Body of pancreas (tissue), 4 donors: ENCODE data around the gene PSMA2. TPM values are rescaled to one million over a fixed set of nuclear protein-coding genes. Genes with fewer than 3 reads are reported as not detected.

Source experiments
- ATAC-seq: fragments of 150-250 bp; one replicate; pipeline ENCODE4 v1.9.1; 2016
- DNase-seq, 4 donors: peaks; one replicate each; pipeline ENCODE4 v3.0.0-alpha.2; 2019
- H3K27ac ChIP-seq, 4 donors: fragments of 200-600 bp; sonication (generic); 1 replicate in 3 of 4; 2 replicates in 1 of 4; pipeline versions ENCODE4 v1.5.1 to v1.6.1; 2016 to 2019; ENCODE audit warnings: mild to moderate bottlenecking in 1 of 4, mixed read lengths in 1 of 4, moderate library complexity in 1 of 4
- H3K27me3 ChIP-seq, 2 donors: fragments of 200-600 bp; sonication (generic); one replicate each; pipeline ENCODE4 v1.6.0; 2016; ENCODE audit warnings: mild to moderate bottlenecking in 1 of 2
- H3K36me3 ChIP-seq, 2 donors: fragments of 200-600 bp; sonication (generic); replicated peaks in 1 of 2; 2 replicates each; pipeline ENCODE4 v1.5.1; 2016; ENCODE audit warnings: low read depth in 2 of 2; ENCODE audit not compliant: insufficient read depth in 1 of 2
- H3K4me1 ChIP-seq: fragments of 200-600 bp; sonication (generic); one replicate; pipeline ENCODE4 v1.6.0; 2016
- H3K4me3 ChIP-seq, 2 donors: fragments of 200-600 bp; sonication (generic); 1 replicate in 1 of 2; 2 replicates in 1 of 2; pipeline ENCODE4 v1.5.1; 2016 to 2019
- H3K9me3 ChIP-seq, 3 donors: fragments of 200-600 bp; sonication (generic); 1 replicate in 2 of 3; 2 replicates in 1 of 3; pipeline ENCODE4 v1.5.1; 2016
- CTCF ChIP-seq, 7 experiments: fragments of 450-650 bp in 4 of 7; fragments of 200-600 bp in 3 of 7; sonication (generic) in 3 of 7; IDR thresholded peaks; one replicate each; pipeline ENCODE4 v1.5.1; 2016 to 2019; ENCODE audit warnings: antibody characterized with exemption in 7 of 7
- POLR2A ChIP-seq, 3 donors: fragments of 450-650 bp; IDR thresholded peaks; one replicate each; pipeline ENCODE4 v1.6.1; 2016; ENCODE audit warnings: antibody characterized with exemption in 3 of 3, mild to moderate bottlenecking in 2 of 3
- WGBS, 2 donors: methylation state at CpG; one replicate each; pipeline ENCODE4 v1.1.5; 2017; 5-methylcytosine and 5-hydroxymethylcytosine counted together
- intact Hi-C: fragments of 100-400 bp; cut with DNase I; formaldehyde crosslinking; loops from one replicate; pipeline ENCODE4 v1.15.1; 2023
- total RNA-seq, 2 donors: library from RNA; depleted of rRNA; stranded (reverse); fragments of >200 nt; gene quantifications; one replicate each; pipeline ENCODE4 v1.1.0, GENCODE V29; 2016

PSMA2 gene
- total RNA-seq, 2 donors from 2014 or later, result 28.0 to 32.7 TPM

- no peak for ATAC-seq
- TF ChIP-seq CTCF (IDR thresholded peaks at IDR 0.05) (no peak), POLR2A (IDR thresholded peaks at IDR 0.05) (no peak)
- Histone ChIP-seq H3K27me3 (no peaks in the 10 kb centered on the region), H3K9me3 (no peaks in the 10 kb centered on the region), H3K36me3 (peaks cover 0 to 12% of the 10 kb centered on the region in 2 donors), H3K4me1 (peaks cover 39% of the 10 kb centered on the region), H3K4me3 (no peak overlapping the region), H3K27ac (no peak overlapping the region)
- DNase-seq, result no peak
- intact Hi-C loops, result no loop called here
- WGBS, 2 donors, result 59 to 69% methylated on average over 3 of the region's 3 CpGs
Observed at GRCh38 chr7:42934291-42934690, 2.3 kb upstream of the PSMA2 start.

- peak overlapping the region; percentile 73 to 75 for H3K4me3 ChIP-seq
- peaks cover 47% of the 10 kb centered on the region for H3K4me1 ChIP-seq
- intact Hi-C loops, result no loop called here
- DNase-seq (peak in 3 of 4 donors; percentile 26 to 54 (median 47)), ATAC-seq (peak; percentile 14)
- no peaks in the 10 kb centered on the region for H3K9me3 ChIP-seq
- H3K27ac ChIP-seq, result peak overlapping the region in 3 of 4 donors; percentile 53 to 87 (median 81)
- WGBS, 2 donors, result 0 to 1% methylated on average over 17 of the region's 17 CpGs
- TF ChIP-seq POLR2A (IDR thresholded peaks at IDR 0.05), result no peak
- no peak for TF ChIP-seq CTCF (IDR thresholded peaks at IDR 0.05)
- H3K27me3 ChIP-seq, result no peaks in the 10 kb centered on the region
- peaks cover 0 to 8% of the 10 kb centered on the region in 2 donors for H3K36me3 ChIP-seq
Observed at GRCh38 chr7:42932811-42933591, 1.0 kb upstream of the PSMA2 start.

- H3K36me3 ChIP-seq, result peaks cover 0 to 8% of the 10 kb centered on the region in 2 donors
- peak overlapping the region; percentile 52 to 75 for H3K4me3 ChIP-seq
- peak overlapping the region; percentile 67 to 87 (median 74) for H3K27ac ChIP-seq
- ATAC-seq (no peak), DNase-seq (no peak)
- peaks cover 47% of the 10 kb centered on the region for H3K4me1 ChIP-seq
- WGBS, 2 donors, result 0 to 1% methylated on average over 11 to 12 of the region's 12 CpGs
- no peaks in the 10 kb centered on the region for H3K9me3 ChIP-seq
- TF ChIP-seq CTCF (IDR thresholded peaks at IDR 0.05) (no peak), POLR2A (IDR thresholded peaks at IDR 0.05) (no peak)
- intact Hi-C loops, result no loop called here
- H3K27me3 ChIP-seq, result no peaks in the 10 kb centered on the region
Observed at GRCh38 chr7:42931447-42931833, 534 bp downstream of the PSMA2 start.

- TF ChIP-seq CTCF (IDR thresholded peaks at IDR 0.05), result no peak
- TF ChIP-seq POLR2A (IDR thresholded peaks at IDR 0.05), result peak in 1 of 3 donors; percentile 37
- Histone ChIP-seq H3K9me3 (no peaks in the 10 kb centered on the region), H3K4me3 (peak overlapping the region; percentile 52 to 75), H3K4me1 (peaks cover 47% of the 10 kb centered on the region), H3K27ac (peak overlapping the region in 3 of 4 donors; percentile 67 to 87 (median 81)), H3K36me3 (peaks cover 0 to 6% of the 10 kb centered on the region in 2 donors), H3K27me3 (no peaks in the 10 kb centered on the region)
- ATAC-seq (no peak), DNase-seq (no peak)
- intact Hi-C loops, result no loop called here
- 3 to 8% methylated on average over 5 of the region's 5 CpGs for WGBS, 2 donors
Observed at GRCh38 chr7:42930889-42931288, 1.1 kb downstream of the PSMA2 start.
